Measurements from ENCODE around the gene PCK1. TPM values are rescaled to one million over a fixed set of nuclear protein-coding genes. Genes with fewer than 3 reads are reported as not detected.

Gene PCK1
- total and polyA plus RNA-seq, 4 donors = 8.9 to 532 (median 314) TPM

DNA sequence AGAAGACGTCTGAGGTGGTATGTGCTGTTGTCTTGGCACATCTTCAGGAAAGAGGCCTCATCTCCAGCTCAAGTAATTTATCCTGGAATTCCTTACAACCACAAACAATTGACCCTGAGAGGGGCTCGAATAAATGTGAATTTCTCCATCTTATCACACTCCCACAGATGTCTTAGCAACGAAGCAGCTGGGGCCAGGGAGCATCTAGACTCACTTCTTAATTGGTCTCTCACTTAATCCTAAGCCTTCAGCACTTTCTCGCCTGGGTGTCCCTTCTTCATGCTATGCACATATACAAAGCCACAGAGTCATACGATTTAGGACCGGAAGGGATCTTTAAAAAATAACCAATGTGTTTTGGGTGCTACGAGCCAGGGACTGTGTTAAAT is 27.1 kb downstream of the PCK1 start:
- no peak overlapping the region for H3K9ac ChIP-seq (ENCODE audit: low read depth in 1 of 2, low read length in 2 of 2)
- no peak overlapping the region for H3K4me3 ChIP-seq (ENCODE audit: low read depth in 1 of 3, low read length in 3 of 3)
- H3K27ac ChIP-seq (ENCODE audit: low read depth in 1 of 2, low read length in 2 of 2) = peak overlapping the region; percentile 72 to 79
- H3K4me1 ChIP-seq (ENCODE audit: control insufficient read depth in 4 of 4, insufficient read depth in 4 of 4, low read length in 3 of 4) = peaks cover 30 to 68% (median 46%) of the 10 kb centered on the region in 4 donors
- no peak for DNase-seq (ENCODE audit: low spot score)
- 87% methylated on average over 7 of the region's 7 CpGs for whole genome bisulfite sequencing
- no peaks in the 10 kb centered on the region for H3K27me3 ChIP-seq (ENCODE audit: control insufficient read depth in 4 of 4, insufficient read depth in 4 of 4, low read length in 3 of 4)
- no peak for TF ChIP-seq JUND (IDR thresholded peaks at IDR 0.05)
- no peak for TF ChIP-seq EGR1 (IDR thresholded peaks at IDR 0.05; ENCODE audit: low read depth in 2 of 2)
- TF ChIP-seq REST (IDR thresholded peaks at IDR 0.05) = no peak
- no peak for TF ChIP-seq FOXA2 (IDR thresholded peaks at IDR 0.05)
- no peak for TF ChIP-seq RXRA (IDR thresholded peaks at IDR 0.05)
- TF ChIP-seq FOXA1 (IDR thresholded peaks at IDR 0.05) = no peak
- no peak for TF ChIP-seq TAF1 (conservative IDR thresholded peaks at IDR 0.05)
- TF ChIP-seq, protein P1, sequence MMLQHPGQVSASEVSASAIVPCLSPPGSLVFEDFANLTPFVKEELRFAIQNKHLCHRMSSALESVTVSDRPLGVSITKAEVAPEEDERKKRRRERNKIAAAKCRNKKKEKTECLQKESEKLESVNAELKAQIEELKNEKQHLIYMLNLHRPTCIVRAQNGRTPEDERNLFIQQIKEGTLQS (IDR thresholded peaks at IDR 0.05) = no peak
- TF ChIP-seq, protein P2, sequence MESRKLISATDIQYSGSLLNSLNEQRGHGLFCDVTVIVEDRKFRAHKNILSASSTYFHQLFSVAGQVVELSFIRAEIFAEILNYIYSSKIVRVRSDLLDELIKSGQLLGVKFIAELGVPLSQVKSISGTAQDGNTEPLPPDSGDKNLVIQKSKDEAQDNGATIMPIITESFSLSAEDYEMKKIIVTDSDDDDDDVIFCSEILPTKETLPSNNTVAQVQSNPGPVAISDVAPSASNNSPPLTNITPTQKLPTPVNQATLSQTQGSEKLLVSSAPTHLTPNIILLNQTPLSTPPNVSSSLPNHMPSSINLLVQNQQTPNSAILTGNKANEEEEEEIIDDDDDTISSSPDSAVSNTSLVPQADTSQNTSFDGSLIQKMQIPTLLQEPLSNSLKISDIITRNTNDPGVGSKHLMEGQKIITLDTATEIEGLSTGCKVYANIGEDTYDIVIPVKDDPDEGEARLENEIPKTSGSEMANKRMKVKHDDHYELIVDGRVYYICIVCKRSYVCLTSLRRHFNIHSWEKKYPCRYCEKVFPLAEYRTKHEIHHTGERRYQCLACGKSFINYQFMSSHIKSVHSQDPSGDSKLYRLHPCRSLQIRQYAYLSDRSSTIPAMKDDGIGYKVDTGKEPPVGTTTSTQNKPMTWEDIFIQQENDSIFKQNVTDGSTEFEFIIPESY (IDR thresholded peaks at IDR 0.05) = no peak
- TF ChIP-seq NR2F2 (IDR thresholded peaks at IDR 0.05) = no peak
- TF ChIP-seq SP1 (IDR thresholded peaks at IDR 0.05) = no peak
- H3K9me3 ChIP-seq (ENCODE audit: control insufficient read depth in 4 of 4, low read length in 3 of 4) = no peaks in the 10 kb centered on the region
- no peaks in the 10 kb centered on the region for H3K36me3 ChIP-seq (ENCODE audit: control insufficient read depth in 4 of 4, insufficient read depth in 3 of 4, low read depth in 1 of 4, low read length in 3 of 4)

- Histone ChIP-seq H3K27ac (ENCODE audit: low read depth in 1 of 2, low read length in 2 of 2) (peak overlapping the region; percentile 83 to 86), H3K27me3 (ENCODE audit: control insufficient read depth in 4 of 4, insufficient read depth in 4 of 4, low read length in 3 of 4) (no peaks in the 10 kb centered on the region), H3K4me3 (ENCODE audit: low read depth in 1 of 3, low read length in 3 of 3) (no peak overlapping the region), H3K36me3 (ENCODE audit: control insufficient read depth in 4 of 4, insufficient read depth in 3 of 4, low read depth in 1 of 4, low read length in 3 of 4) (no peaks in the 10 kb centered on the region), H3K4me1 (ENCODE audit: control insufficient read depth in 4 of 4, insufficient read depth in 4 of 4, low read length in 3 of 4) (peaks cover 28 to 74% (median 50%) of the 10 kb centered on the region in 4 donors), H3K9me3 (ENCODE audit: control insufficient read depth in 4 of 4, low read length in 3 of 4) (no peaks in the 10 kb centered on the region), H3K9ac (ENCODE audit: low read depth in 1 of 2, low read length in 2 of 2) (peak overlapping the region in 1 of 2 donors; percentile 39)
- no peak for TF ChIP-seq MAX (IDR thresholded peaks at IDR 0.05)
- TF ChIP-seq TAF1 (conservative IDR thresholded peaks at IDR 0.05) = no peak
- TF ChIP-seq HNF4A (conservative IDR thresholded peaks at IDR 0.05) = no peak
- TF ChIP-seq, protein P2 (IDR thresholded peaks at IDR 0.05) = no peak
- no peak for TF ChIP-seq SP1 (IDR thresholded peaks at IDR 0.05)
- no peak for TF ChIP-seq RAD21 (IDR thresholded peaks at IDR 0.05)
- no peak for TF ChIP-seq REST (IDR thresholded peaks at IDR 0.05)
- no peak for TF ChIP-seq EGR1 (IDR thresholded peaks at IDR 0.05; ENCODE audit: low read depth in 2 of 2)
- TF ChIP-seq RXRA (IDR thresholded peaks at IDR 0.05) = no peak
- TF ChIP-seq, protein P3, sequence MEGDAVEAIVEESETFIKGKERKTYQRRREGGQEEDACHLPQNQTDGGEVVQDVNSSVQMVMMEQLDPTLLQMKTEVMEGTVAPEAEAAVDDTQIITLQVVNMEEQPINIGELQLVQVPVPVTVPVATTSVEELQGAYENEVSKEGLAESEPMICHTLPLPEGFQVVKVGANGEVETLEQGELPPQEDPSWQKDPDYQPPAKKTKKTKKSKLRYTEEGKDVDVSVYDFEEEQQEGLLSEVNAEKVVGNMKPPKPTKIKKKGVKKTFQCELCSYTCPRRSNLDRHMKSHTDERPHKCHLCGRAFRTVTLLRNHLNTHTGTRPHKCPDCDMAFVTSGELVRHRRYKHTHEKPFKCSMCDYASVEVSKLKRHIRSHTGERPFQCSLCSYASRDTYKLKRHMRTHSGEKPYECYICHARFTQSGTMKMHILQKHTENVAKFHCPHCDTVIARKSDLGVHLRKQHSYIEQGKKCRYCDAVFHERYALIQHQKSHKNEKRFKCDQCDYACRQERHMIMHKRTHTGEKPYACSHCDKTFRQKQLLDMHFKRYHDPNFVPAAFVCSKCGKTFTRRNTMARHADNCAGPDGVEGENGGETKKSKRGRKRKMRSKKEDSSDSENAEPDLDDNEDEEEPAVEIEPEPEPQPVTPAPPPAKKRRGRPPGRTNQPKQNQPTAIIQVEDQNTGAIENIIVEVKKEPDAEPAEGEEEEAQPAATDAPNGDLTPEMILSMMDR (IDR thresholded peaks at IDR 0.05; ENCODE audit: low read depth, low read length, missing input control) = no peak
- TF ChIP-seq YY1 (IDR thresholded peaks at IDR 0.05) = no peak
- DNase-seq (ENCODE audit: low spot score) = no peak
- 90% methylated on average over 5 of the region's 5 CpGs for WGBS
Observed at GRCh38 chr20:57588596-57588995, 27.7 kb downstream of the PCK1 start.
